ENCODE results near the gene NEDD4L.

NEDD4L gene

GRCh38 chr18:58241877-58242276, 197.9 kb downstream of the NEDD4L start:
- Histone ChIP-seq H3K4me3 (ENCODE audit: low read depth, low read length) (no peak overlapping the region), H3K36me3 (peaks cover 15% of the 10 kb centered on the region), H3K27ac (no peak overlapping the region), H3K27me3 (ENCODE audit: insufficient read depth, low read depth, severe bottlenecking) (no peaks in the 10 kb centered on the region), H3K9me3 (ENCODE audit: severe bottlenecking) (no peaks in the 10 kb centered on the region)
- DNase-seq = no peak
- TF ChIP-seq, protein P1, sequence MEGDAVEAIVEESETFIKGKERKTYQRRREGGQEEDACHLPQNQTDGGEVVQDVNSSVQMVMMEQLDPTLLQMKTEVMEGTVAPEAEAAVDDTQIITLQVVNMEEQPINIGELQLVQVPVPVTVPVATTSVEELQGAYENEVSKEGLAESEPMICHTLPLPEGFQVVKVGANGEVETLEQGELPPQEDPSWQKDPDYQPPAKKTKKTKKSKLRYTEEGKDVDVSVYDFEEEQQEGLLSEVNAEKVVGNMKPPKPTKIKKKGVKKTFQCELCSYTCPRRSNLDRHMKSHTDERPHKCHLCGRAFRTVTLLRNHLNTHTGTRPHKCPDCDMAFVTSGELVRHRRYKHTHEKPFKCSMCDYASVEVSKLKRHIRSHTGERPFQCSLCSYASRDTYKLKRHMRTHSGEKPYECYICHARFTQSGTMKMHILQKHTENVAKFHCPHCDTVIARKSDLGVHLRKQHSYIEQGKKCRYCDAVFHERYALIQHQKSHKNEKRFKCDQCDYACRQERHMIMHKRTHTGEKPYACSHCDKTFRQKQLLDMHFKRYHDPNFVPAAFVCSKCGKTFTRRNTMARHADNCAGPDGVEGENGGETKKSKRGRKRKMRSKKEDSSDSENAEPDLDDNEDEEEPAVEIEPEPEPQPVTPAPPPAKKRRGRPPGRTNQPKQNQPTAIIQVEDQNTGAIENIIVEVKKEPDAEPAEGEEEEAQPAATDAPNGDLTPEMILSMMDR (IDR thresholded peaks at IDR 0.05; ENCODE audit: low read depth, low read length) = no peak

DNA sequence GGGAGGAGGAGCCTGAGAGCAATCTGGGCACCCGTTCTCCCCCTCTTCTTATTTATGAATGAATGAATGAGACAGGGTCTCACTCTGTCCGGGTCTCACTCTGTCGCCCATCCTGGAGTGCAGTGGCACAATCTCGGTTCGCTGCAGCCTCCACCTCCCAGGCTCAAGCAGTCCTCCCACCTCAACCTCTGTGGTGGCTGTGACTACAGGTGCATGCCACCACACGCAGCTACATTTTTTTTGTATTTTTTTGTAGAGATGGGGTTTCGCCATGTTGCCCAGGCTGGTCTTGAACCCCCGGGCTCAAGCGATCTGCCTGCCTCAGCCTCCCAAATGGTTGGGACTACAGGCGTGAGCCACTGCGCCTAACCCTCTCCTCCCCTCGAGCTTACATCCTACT, 198.4 kb downstream of the NEDD4L start:
- TF ChIP-seq, protein P1 (IDR thresholded peaks at IDR 0.05; ENCODE audit: low read depth, low read length) = no peak
- no peak for DNase-seq
- Histone ChIP-seq H3K4me3 (ENCODE audit: low read depth, low read length) (no peak overlapping the region), H3K27ac (no peak overlapping the region), H3K9me3 (ENCODE audit: severe bottlenecking) (no peaks in the 10 kb centered on the region), H3K36me3 (peaks cover 15% of the 10 kb centered on the region), H3K27me3 (ENCODE audit: insufficient read depth, low read depth, severe bottlenecking) (no peaks in the 10 kb centered on the region)

DNA sequence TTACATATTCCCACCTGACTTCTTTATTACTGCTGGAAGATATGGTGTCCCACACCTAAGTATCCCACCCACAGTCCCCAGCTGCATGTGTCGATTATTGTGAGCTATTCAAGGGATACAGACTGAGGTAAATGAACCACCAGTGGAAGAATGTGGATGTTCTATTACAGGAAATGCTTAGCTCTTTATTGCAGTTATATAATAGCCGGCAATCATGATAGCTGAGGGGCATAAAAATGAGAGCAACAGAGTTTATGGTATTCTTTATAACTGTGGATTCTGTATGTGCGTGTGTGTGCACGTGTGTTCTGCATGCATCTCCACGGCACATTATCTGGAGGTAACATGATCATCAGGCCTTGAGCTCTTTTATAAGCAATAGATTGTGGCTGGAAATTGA, 198.9 kb downstream of the NEDD4L start:
- Histone ChIP-seq H3K9me3 (ENCODE audit: severe bottlenecking) (no peaks in the 10 kb centered on the region), H3K27me3 (ENCODE audit: insufficient read depth, low read depth, severe bottlenecking) (no peaks in the 10 kb centered on the region), H3K4me3 (ENCODE audit: low read depth, low read length) (no peak overlapping the region), H3K27ac (no peak overlapping the region), H3K36me3 (peaks cover 15% of the 10 kb centered on the region)
- TF ChIP-seq, protein P1 (IDR thresholded peaks at IDR 0.05; ENCODE audit: low read depth, low read length) = no peak
- DNase-seq = no peak

DNA sequence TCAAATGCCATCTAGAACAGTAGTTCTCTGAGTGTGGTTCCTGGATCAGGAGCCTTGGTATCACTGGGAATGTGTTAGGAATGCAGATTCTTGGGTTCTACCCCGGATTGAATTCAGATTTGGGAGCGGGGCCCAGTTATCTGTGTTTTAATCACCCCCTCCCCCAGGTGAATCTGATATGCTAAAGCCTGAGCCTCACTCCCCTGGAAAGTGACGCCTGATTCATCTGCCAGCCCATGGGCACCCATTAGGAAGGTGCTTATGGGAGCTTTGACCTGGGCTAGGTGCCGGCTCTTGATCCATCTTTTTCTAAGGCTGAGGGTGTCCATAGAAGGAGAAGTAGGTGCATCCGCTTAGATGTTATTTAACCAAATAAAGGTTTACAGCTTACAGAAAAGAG, 199.4 kb downstream of the NEDD4L start:
- Histone ChIP-seq H3K27ac (no peak overlapping the region), H3K4me3 (ENCODE audit: low read depth, low read length) (no peak overlapping the region), H3K9me3 (ENCODE audit: severe bottlenecking) (no peaks in the 10 kb centered on the region), H3K36me3 (peaks cover 15% of the 10 kb centered on the region), H3K27me3 (ENCODE audit: insufficient read depth, low read depth, severe bottlenecking) (no peaks in the 10 kb centered on the region)
- no peak for DNase-seq
- TF ChIP-seq, protein P1 (IDR thresholded peaks at IDR 0.05; ENCODE audit: low read depth, low read length) = no peak

DNA sequence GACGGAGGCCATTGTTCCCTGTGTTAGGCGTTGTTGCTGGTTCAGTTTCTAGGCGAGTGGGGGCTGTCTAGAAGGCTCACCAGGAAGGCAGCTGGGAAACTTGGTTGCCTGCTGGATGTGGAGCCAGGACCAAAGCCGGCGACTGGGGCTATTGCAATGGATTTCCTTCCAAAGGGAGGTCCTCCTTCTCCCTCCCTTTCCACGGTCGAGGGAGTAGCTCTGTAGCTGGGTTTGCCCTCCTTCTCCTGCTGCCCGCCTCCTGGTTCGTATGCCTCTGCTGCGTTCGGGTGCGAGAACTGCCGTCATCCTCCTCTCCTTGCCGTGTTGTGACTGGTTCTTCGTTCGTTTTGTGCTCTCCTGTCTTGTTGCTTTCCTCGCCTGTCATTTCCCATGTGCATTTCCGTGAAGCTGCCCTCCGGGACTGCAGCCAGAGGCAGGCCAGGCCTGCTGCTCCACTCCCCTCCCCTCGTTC, 203.4 kb downstream of the NEDD4L start:
- Histone ChIP-seq H3K27ac (no peak overlapping the region), H3K27me3 (ENCODE audit: insufficient read depth, low read depth, severe bottlenecking) (no peaks in the 10 kb centered on the region), H3K9me3 (ENCODE audit: severe bottlenecking) (no peaks in the 10 kb centered on the region), H3K36me3 (peaks cover 7% of the 10 kb centered on the region), H3K4me3 (ENCODE audit: low read depth, low read length) (no peak overlapping the region)
- TF ChIP-seq, protein P1 (IDR thresholded peaks at IDR 0.05; ENCODE audit: low read depth, low read length) = no peak
- DNase-seq = no peak

- DNase-seq = no peak
- Histone ChIP-seq H3K27me3 (ENCODE audit: insufficient read depth, low read depth, severe bottlenecking) (no peaks in the 10 kb centered on the region), H3K4me3 (ENCODE audit: low read depth, low read length) (no peak overlapping the region), H3K36me3 (peaks cover 7% of the 10 kb centered on the region), H3K27ac (no peak overlapping the region), H3K9me3 (ENCODE audit: severe bottlenecking) (no peaks in the 10 kb centered on the region)
- TF ChIP-seq, protein P1 (IDR thresholded peaks at IDR 0.05; ENCODE audit: low read depth, low read length) = no peak
These were observed 205.7 kb downstream of the NEDD4L start for GRCh38 chr18:58249712-58250111.

Measured in WERI-Rb-1 (cell line).